ENCODE results near the gene SURF1. TPM values are rescaled to one million over a fixed set of nuclear protein-coding genes. Genes with fewer than 3 reads are reported as not detected.

SURF1 gene
- total and polyA plus RNA-seq, 4 experiments from 2014 or later, result 54.3 to 114 (median 83.2) TPM

DNA sequence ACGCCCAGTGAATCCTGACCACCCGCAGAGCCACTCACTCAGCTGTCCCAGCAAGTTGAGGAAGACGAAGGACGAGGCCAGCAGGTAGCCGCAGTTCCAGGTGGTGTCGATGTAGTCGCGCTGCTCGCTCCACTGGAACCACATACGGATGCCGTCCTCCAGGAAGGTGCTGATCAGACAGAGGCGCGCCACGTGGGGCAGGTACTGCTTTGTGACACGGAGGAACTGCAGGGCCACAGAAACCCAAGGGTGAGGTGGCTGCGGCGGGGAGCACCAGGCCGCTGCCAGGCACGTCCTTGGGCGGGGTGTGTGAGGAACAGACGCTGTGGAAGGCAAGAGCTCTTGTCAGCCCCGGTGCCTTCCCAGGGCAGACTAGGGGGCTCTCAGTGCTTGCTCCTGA is 10.9 kb upstream of the SURF1 start:
- no peaks in the 10 kb centered on the region for H3K27me3 ChIP-seq (ENCODE audit: insufficient read depth, low read length)
- Mint-ChIP-seq H3K27ac (peak overlapping the region in 3 of 7 donors; percentile 42 to 82 (median 42)), H3K4me1 (peaks cover 42 to 66% (median 44%) of the 10 kb centered on the region in 4 donors), H3K4me3 (peak overlapping the region in 2 of 8 donors; percentile 8 to 37), H3K9me3 (no peaks in the 10 kb centered on the region), H3K27me3 (no peaks in the 10 kb centered on the region), H3K36me3 (peaks cover 28 to 64% of the 10 kb centered on the region in 2 donors)
- no peak for DNase-seq
- no peak overlapping the region for H3K27ac ChIP-seq (ENCODE audit: low read depth, low read length)
- CTCF ChIA-PET (ENCODE audit: partially characterized antibody), result interaction anchor here (0.9 to 2.9 kb wide), 3 partner anchors 10 to 181 kb away, joined by 5 to 12 read pairs (median 7); no protein-coding TSS in a partner anchor
- H3K4me1 ChIP-seq (ENCODE audit: insufficient read depth, low read length), result peaks cover 59% of the 10 kb centered on the region
- H3K4me3 ChIP-seq (ENCODE audit: low read length in 2 of 2), result no peak overlapping the region
- intact Hi-C loops (cut with micrococcal nuclease), result no loop called here
- POLR2A ChIA-PET (ENCODE audit: partially characterized antibody), result interaction anchor here (1.3 to 18.7 kb wide), 2 partner anchors 9 to 15 kb away, joined by 3 to 437 read pairs; partner anchors contain the start of genes MED22, RPL7A, STKLD1 and SURF1
- peaks cover 67% of the 10 kb centered on the region for H3K36me3 ChIP-seq (ENCODE audit: insufficient read depth, low read length)
- no peaks in the 10 kb centered on the region for H3K9me3 ChIP-seq (ENCODE audit: control insufficient read depth in 1 of 2, low read length in 2 of 2)

DNA sequence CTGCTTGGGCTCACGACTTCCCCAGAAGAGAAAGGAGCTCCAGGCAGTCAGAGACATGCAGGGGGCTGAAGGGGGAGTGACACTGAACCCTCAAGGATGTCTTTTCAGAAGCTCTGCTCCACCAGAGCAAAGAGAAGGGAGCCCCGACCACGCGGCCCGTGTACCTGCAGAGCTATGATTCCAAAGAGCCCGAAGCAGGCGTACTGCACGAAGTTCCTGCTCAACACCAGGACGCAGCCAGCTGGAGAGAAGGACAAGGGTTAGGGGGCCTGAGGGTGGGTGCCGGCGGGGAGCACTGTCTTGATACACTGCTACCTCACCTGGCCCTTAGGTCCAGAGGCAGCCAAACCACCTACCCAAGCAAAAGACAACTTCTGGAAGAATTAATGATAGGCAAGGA is 10.1 kb upstream of the SURF1 start:
- Histone ChIP-seq H3K4me1 (ENCODE audit: insufficient read depth, low read length) (peaks cover 51% of the 10 kb centered on the region), H3K9me3 (ENCODE audit: control insufficient read depth in 1 of 2, low read length in 2 of 2) (no peaks in the 10 kb centered on the region), H3K4me3 (ENCODE audit: low read length in 2 of 2) (no peak overlapping the region), H3K27me3 (ENCODE audit: insufficient read depth, low read length) (no peaks in the 10 kb centered on the region), H3K36me3 (ENCODE audit: insufficient read depth, low read length) (peaks cover 75% of the 10 kb centered on the region), H3K27ac (ENCODE audit: low read depth, low read length) (no peak overlapping the region)
- Mint-ChIP-seq H3K27me3 (no peaks in the 10 kb centered on the region), H3K4me3 (no peak overlapping the region), H3K4me1 (peaks cover 35 to 58% (median 39%) of the 10 kb centered on the region in 4 donors), H3K27ac (peak overlapping the region in 1 of 7 donors; percentile 24), H3K9me3 (no peaks in the 10 kb centered on the region), H3K36me3 (peaks cover 36 to 67% of the 10 kb centered on the region in 2 donors)
- ChIA-PET POLR2A (ENCODE audit: partially characterized antibody) (interaction anchor here (1.3 to 18.7 kb wide), 2 partner anchors 10 to 14 kb away, joined by 3 to 437 read pairs; partner anchors contain the start of genes MED22, RPL7A, STKLD1 and SURF1), CTCF (ENCODE audit: partially characterized antibody) (interaction anchor here (0.6 to 2.9 kb wide), 4 partner anchors 9 to 180 kb away, joined by 3 to 12 read pairs (median 6); no protein-coding TSS in a partner anchor)
- no peak for DNase-seq
- intact Hi-C loops (cut with micrococcal nuclease), result no loop called here

DNA sequence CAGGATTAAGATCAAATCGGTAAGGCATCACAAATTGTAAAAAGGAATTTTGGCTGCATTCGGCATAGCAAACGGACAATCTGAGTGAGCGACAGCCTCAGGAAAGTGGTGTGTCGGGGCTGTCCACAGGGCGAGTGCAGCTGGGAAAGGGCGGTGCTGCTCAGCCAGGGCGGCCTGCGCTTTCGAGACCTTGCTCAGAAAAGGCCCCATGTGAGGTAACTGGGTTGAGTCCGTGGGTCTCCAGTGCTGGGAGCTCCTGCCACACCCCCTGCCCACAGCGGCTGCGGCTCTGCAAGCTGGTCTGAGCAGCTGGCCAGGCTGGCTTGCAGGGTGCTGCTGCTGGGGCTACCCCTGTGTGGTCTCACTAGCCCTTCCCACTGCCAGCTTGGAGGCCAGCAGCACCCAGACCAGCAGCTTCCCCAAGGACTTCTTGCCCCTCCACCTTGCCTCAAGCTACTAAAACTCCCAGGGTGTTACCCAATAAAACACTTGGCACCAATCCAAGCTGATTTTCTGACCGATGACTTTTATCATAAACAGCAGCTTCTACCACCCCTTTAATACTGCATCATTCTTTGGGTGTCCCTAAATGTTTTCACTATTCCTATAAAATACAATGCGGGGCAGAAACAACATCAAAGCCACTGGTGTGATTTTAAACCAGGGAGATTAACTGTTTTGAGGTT is 6.2 kb upstream of the SURF1 start:
- H3K36me3 Mint-ChIP-seq, result peaks cover 33 to 67% of the 10 kb centered on the region in 2 donors
- H3K4me1 Mint-ChIP-seq, result peaks cover 14 to 37% (median 21%) of the 10 kb centered on the region in 4 donors
- Histone ChIP-seq H3K4me3 (ENCODE audit: low read length in 2 of 2) (no peak overlapping the region), H3K27me3 (ENCODE audit: insufficient read depth, low read length) (no peaks in the 10 kb centered on the region), H3K9me3 (ENCODE audit: control insufficient read depth in 1 of 2, low read length in 2 of 2) (no peaks in the 10 kb centered on the region), H3K4me1 (ENCODE audit: insufficient read depth, low read length) (peaks cover 27% of the 10 kb centered on the region), H3K36me3 (ENCODE audit: insufficient read depth, low read length) (peaks cover 80% of the 10 kb centered on the region), H3K27ac (ENCODE audit: low read depth, low read length) (no peak overlapping the region)
- peak overlapping the region in 3 of 7 donors; percentile 35 to 76 (median 62) for H3K27ac Mint-ChIP-seq
- H3K9me3 Mint-ChIP-seq, result peaks cover 0 to 2% (median 0%) of the 10 kb centered on the region in 8 donors
- POLR2A ChIA-PET (ENCODE audit: partially characterized antibody), result interaction anchor here (1.1 to 18.7 kb wide), 4 partner anchors 9 to 12 kb away, joined by 3 to 437 read pairs (median 10); partner anchors contain the start of genes MED22, RPL7A, SURF1 and SURF2
- no peak for DNase-seq
- intact Hi-C loops (cut with micrococcal nuclease), result no loop called here
- CTCF ChIA-PET (ENCODE audit: partially characterized antibody), result interaction anchor here (0.9 to 1.5 kb wide), 2 partner anchors 9 to 42 kb away, joined by 3 read pairs; no protein-coding TSS in a partner anchor
- H3K4me3 Mint-ChIP-seq, result no peak overlapping the region
- no peaks in the 10 kb centered on the region for H3K27me3 Mint-ChIP-seq

DNA sequence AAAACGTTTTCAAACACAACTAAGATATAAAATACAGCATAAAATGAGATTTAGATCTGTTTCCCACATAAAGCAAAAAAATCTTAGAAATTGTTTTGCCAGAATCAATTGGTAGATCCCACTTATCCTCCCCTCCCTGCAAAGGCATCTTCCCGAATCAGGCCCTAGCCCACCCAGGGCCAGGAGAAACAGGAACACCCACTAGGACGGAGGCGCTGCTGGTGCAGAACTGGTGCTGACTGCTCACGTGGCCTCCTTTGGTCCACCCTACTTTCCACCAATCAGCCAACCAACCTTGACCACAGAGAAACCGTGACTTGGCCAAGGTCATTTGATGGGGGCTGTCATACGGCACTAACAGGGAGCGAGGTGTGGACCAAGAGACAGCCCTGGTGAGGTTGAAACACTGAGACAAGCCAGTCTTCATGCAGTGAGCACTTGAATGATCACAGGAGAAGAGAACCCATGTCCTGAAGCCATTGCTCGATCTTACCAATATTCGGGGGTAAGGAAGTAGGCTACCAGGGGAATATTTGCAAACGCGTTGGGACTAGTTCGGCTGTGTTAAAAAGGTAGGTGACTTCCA is 5.3 kb upstream of the SURF1 start:
- H3K36me3 ChIP-seq (ENCODE audit: insufficient read depth, low read length), result peaks cover 71% of the 10 kb centered on the region
- Mint-ChIP-seq H3K4me1 (peaks cover 18 to 36% (median 25%) of the 10 kb centered on the region in 4 donors), H3K27ac (peak overlapping the region in 4 of 7 donors; percentile 30 to 76 (median 54)), H3K27me3 (no peaks in the 10 kb centered on the region), H3K4me3 (no peak overlapping the region), H3K9me3 (peaks cover 0 to 2% (median 0%) of the 10 kb centered on the region in 8 donors), H3K36me3 (peaks cover 30 to 67% of the 10 kb centered on the region in 2 donors)
- H3K9me3 ChIP-seq (ENCODE audit: control insufficient read depth in 1 of 2, low read length in 2 of 2), result no peaks in the 10 kb centered on the region
- POLR2A ChIA-PET (ENCODE audit: partially characterized antibody), result interaction anchor here (1.4 to 18.7 kb wide), 4 partner anchors 9 to 12 kb away, joined by 4 to 437 read pairs (median 226); partner anchors contain the start of genes MED22, RPL7A, STKLD1 and SURF1
- CTCF ChIA-PET (ENCODE audit: partially characterized antibody), result interaction anchor here (3.7 kb wide), 1 partner anchor 10 kb away, joined by 20 read pairs; no protein-coding TSS in a partner anchor
- intact Hi-C loops (cut with micrococcal nuclease), result no loop called here
- H3K4me1 ChIP-seq (ENCODE audit: insufficient read depth, low read length), result peaks cover 26% of the 10 kb centered on the region
- no peaks in the 10 kb centered on the region for H3K27me3 ChIP-seq (ENCODE audit: insufficient read depth, low read length)
- no peak overlapping the region for H3K4me3 ChIP-seq (ENCODE audit: low read length in 2 of 2)
- no peak overlapping the region for H3K27ac ChIP-seq (ENCODE audit: low read depth, low read length)
- DNase-seq, result peak in 1 of 5 donors; percentile 13

DNA sequence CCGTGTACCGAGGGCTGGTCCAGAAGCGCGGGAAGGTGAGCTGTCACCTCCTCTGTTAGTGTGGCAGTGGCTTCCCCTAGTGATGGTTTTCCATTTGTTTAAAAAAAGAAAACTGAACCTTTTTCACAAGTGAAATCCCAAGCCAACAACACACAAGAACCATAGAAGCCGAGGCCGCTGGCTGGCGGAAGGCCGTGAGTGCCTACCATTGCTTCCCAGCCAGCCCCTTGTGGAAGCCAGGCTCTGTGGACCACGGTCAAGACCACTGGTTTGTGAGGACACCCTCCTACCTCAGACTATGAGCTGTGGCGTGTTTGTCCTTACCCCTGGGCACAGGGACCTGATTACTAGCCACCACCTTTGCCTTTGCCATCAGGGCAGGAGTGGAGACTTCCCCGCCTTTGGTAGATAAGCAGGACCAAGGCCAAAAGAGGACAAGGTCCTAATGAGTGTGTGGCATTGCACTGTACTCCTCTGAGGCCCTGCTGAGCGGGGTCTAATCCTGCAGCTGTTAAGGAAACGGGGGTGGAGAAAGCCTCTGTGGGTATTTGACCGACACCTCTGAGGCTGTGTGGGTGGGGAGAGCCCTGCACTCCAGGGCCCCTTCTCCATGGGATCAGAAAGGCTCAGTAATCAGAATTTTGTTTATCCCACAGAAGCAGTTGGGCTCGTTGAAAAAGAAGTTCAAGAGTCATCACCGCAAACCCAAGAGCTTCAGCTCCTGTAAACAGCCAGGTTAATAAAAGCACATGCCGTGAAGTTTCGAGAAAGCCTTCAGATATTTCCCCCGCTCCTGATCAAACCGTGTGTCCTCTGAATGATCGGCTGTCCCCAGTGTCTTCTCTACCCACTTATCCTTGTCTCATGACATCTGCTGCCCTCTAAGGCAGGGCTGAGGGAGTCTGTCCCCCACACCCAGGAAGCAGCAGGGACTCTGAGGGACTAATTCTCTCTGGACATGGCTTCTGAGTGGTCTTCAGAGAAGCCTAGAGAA is 4.4 kb upstream of the SURF1 start:
- H3K9me3 ChIP-seq (ENCODE audit: control insufficient read depth in 1 of 2, low read length in 2 of 2), result no peaks in the 10 kb centered on the region
- Mint-ChIP-seq H3K27me3 (no peaks in the 10 kb centered on the region), H3K4me1 (peaks cover 16 to 35% (median 24%) of the 10 kb centered on the region in 4 donors), H3K27ac (peak overlapping the region in 6 of 7 donors; percentile 55 to 90 (median 63)), H3K36me3 (peaks cover 25 to 62% of the 10 kb centered on the region in 2 donors), H3K9me3 (peaks cover 0 to 2% (median 0%) of the 10 kb centered on the region in 8 donors), H3K4me3 (peak overlapping the region in 1 of 8 donors; percentile 15)
- POLR2A ChIA-PET (ENCODE audit: partially characterized antibody), result interaction anchor here (2.4 to 18.1 kb wide), 2 partner anchors 10 to 13 kb away, joined by 7 to 437 read pairs; partner anchors contain the start of genes MED22, RPL7A, STKLD1 and SURF4
- CTCF ChIA-PET (ENCODE audit: partially characterized antibody), result interaction anchor here (1.1 to 3.7 kb wide), 2 partner anchors 10 to 46 kb away, joined by 4 to 20 read pairs; no protein-coding TSS in a partner anchor
- H3K27ac ChIP-seq (ENCODE audit: low read depth, low read length), result no peak overlapping the region
- peaks cover 24% of the 10 kb centered on the region for H3K4me1 ChIP-seq (ENCODE audit: insufficient read depth, low read length)
- no peak overlapping the region for H3K4me3 ChIP-seq (ENCODE audit: low read length in 2 of 2)
- H3K27me3 ChIP-seq (ENCODE audit: insufficient read depth, low read length), result no peaks in the 10 kb centered on the region
- peak in 1 of 5 donors; percentile 33 for DNase-seq
- peaks cover 62% of the 10 kb centered on the region for H3K36me3 ChIP-seq (ENCODE audit: insufficient read depth, low read length)
- intact Hi-C loops (cut with micrococcal nuclease), result no loop called here

Measured in CD4-positive, alpha-beta memory T cell (primary cell).